Esophagus (tissue), 2 donors: ENCODE results near the gene OPRD1. TPM values are rescaled to one million over a fixed set of nuclear protein-coding genes. Genes with fewer than 3 reads are reported as not detected.
"Not testable (repeated sequence)": the region's sequence is repeated elsewhere in the genome, so short reads cannot be mapped to it uniquely, and the experiment has no call there.

Experiments used
- H3K27ac ChIP-seq, 2 donors: one replicate each; pipeline ENCODE4 v1.5.1; 2013; ENCODE audit warnings: low read depth in 2 of 2, mild to moderate bottlenecking in 2 of 2, inconsistent platforms in 1 of 2, low read length in 1 of 2, moderate library complexity in 1 of 2
- H3K27me3 ChIP-seq, 2 donors: one replicate each; pipeline ENCODE4 v1.6.1; 2013; ENCODE audit warnings: low read length in 2 of 2, control low read depth in 1 of 2, mild to moderate bottlenecking in 1 of 2; ENCODE audit not compliant: insufficient read depth in 2 of 2, control insufficient read depth in 1 of 2
- H3K36me3 ChIP-seq, 2 donors: one replicate each; pipeline ENCODE4 v1.6.1; 2013; ENCODE audit warnings: low read length in 1 of 2; ENCODE audit not compliant: control insufficient read depth in 2 of 2, insufficient read depth in 2 of 2
- H3K4me1 ChIP-seq, 2 donors: one replicate each; pipeline ENCODE4 v1.6.1; 2013; ENCODE audit warnings: low read length in 1 of 2; ENCODE audit not compliant: control insufficient read depth in 2 of 2, insufficient read depth in 2 of 2
- H3K4me3 ChIP-seq, 2 donors: one replicate each; pipeline ENCODE4 v1.5.1; 2013; ENCODE audit warnings: low read length in 2 of 2, mild to moderate bottlenecking in 2 of 2, low read depth in 1 of 2, moderate library complexity in 1 of 2
- H3K9me3 ChIP-seq, 2 donors: one replicate each; pipeline ENCODE4 v1.6.1; 2013; ENCODE audit warnings: mild to moderate bottlenecking in 2 of 2, low read depth in 1 of 2, low read length in 1 of 2, moderate library complexity in 1 of 2; ENCODE audit not compliant: control insufficient read depth in 2 of 2, insufficient read depth in 1 of 2
- WGBS, 2 donors: extraction: QIAGEN DNeasy Blood & Tissue Kit; methylation state at CpG; one replicate each; pipeline ENCODE4 v1.1.7; 2013; 5-methylcytosine and 5-hydroxymethylcytosine counted together
- polyA plus RNA-seq, 2 donors: library from polyadenylated mRNA; stranded (reverse); fragments of 200-250 nt; gene quantifications; one replicate each; pipeline ENCODE4 v1.2.3, GENCODE V29; 2013
- donor health status: healthy with polysubstance abuse.
- donor health status: Bipolar disorder and iron deficiency.

The OPRD1 gene
- polyA plus RNA-seq, 2 donors: not detected

GRCh38 chr1:28832966-28833365 is 21.0 kb downstream of the OPRD1 start:
- Histone ChIP-seq H3K27me3 (no peaks in the 10 kb centered on the region), H3K4me3 (no peak overlapping the region), H3K4me1 (no peaks in the 10 kb centered on the region), H3K36me3 (no peaks in the 10 kb centered on the region), H3K27ac (no peak overlapping the region), H3K9me3 (no peaks in the 10 kb centered on the region)
- 80 to 81% methylated on average over 4 of the region's 4 CpGs for WGBS, 2 donors

GRCh38 chr1:28833381-28833780 is 21.4 kb downstream of the OPRD1 start:
- WGBS, 2 donors: 80 to 85% methylated on average over 7 of the region's 7 CpGs

GRCh38 chr1:28835237-28835650 is 23.3 kb downstream of the OPRD1 start:
- no peak overlapping the region for H3K27ac ChIP-seq
- no peak overlapping the region for H3K4me3 ChIP-seq
- H3K36me3 ChIP-seq: no peaks in the 10 kb centered on the region
- H3K9me3 ChIP-seq: no peaks in the 10 kb centered on the region
- 41% methylated on average over 4 of the region's 4 CpGs for WGBS, 2 donors
- no peaks in the 10 kb centered on the region for H3K27me3 ChIP-seq
- no peaks in the 10 kb centered on the region for H3K4me1 ChIP-seq

More at GRCh38 chr1:28833381-28833780, 21.4 kb downstream of the OPRD1 start:
- no peaks in the 10 kb centered on the region for H3K27me3 ChIP-seq
- no peak overlapping the region for H3K27ac ChIP-seq
- H3K4me1 ChIP-seq: no peaks in the 10 kb centered on the region
- no peaks in the 10 kb centered on the region for H3K36me3 ChIP-seq
- no peaks in the 10 kb centered on the region for H3K9me3 ChIP-seq
- no peak overlapping the region for H3K4me3 ChIP-seq

GRCh38 chr1:28836421-28836956 is 24.5 kb downstream of the OPRD1 start:
- H3K9me3 ChIP-seq: no peaks in the 10 kb centered on the region
- no peaks in the 10 kb centered on the region for H3K27me3 ChIP-seq
- H3K4me3 ChIP-seq: no peak overlapping the region
- no peak overlapping the region for H3K27ac ChIP-seq
- WGBS, 2 donors: 88 to 91% methylated on average over 15 of the region's 15 CpGs
- no peaks in the 10 kb centered on the region for H3K36me3 ChIP-seq
- no peaks in the 10 kb centered on the region for H3K4me1 ChIP-seq

- Histone ChIP-seq H3K4me3 (no peak overlapping the region), H3K9me3 (no peaks in the 10 kb centered on the region), H3K27ac (no peak overlapping the region), H3K27me3 (no peaks in the 10 kb centered on the region), H3K36me3 (no peaks in the 10 kb centered on the region), H3K4me1 (no peaks in the 10 kb centered on the region)
- WGBS, 2 donors: 85 to 91% methylated on average over 8 of the region's 8 CpGs
These were observed 29.1 kb downstream of the OPRD1 start for GRCh38 chr1:28840928-28841544.

- no peaks in the 10 kb centered on the region for H3K9me3 ChIP-seq
- H3K4me3 ChIP-seq: no peak overlapping the region
- H3K36me3 ChIP-seq: no peaks in the 10 kb centered on the region
- whole genome bisulfite sequencing, 2 donors: 62 to 75% methylated on average over 8 of the region's 8 CpGs
- no peak overlapping the region for H3K27ac ChIP-seq
- H3K4me1 ChIP-seq: no peaks in the 10 kb centered on the region
- H3K27me3 ChIP-seq: no peaks in the 10 kb centered on the region
These were observed 34.0 kb downstream of the OPRD1 start for GRCh38 chr1:28845786-28846543.

GRCh38 chr1:28847207-28847606 is 35.2 kb downstream of the OPRD1 start:
- 82% methylated on average over 6 of the region's 6 CpGs for WGBS, 2 donors
- H3K4me1 ChIP-seq, H3K9me3 ChIP-seq, H3K27ac ChIP-seq, H3K36me3 ChIP-seq, H3K27me3 ChIP-seq, H3K4me3 ChIP-seq: not testable (repeated sequence)

- H3K36me3 ChIP-seq: no peaks in the 10 kb centered on the region
- H3K9me3 ChIP-seq: no peaks in the 10 kb centered on the region
- H3K4me1 ChIP-seq: no peaks in the 10 kb centered on the region
- H3K4me3 ChIP-seq: no peak overlapping the region
- 87 to 91% methylated on average over 3 of the region's 3 CpGs for WGBS, 2 donors
- peaks cover 0 to 3% of the 10 kb centered on the region in 2 donors for H3K27me3 ChIP-seq
- H3K27ac ChIP-seq: no peak overlapping the region
These were observed 36.4 kb downstream of the OPRD1 start for GRCh38 chr1:28848416-28848815.

GRCh38 chr1:28853093-28853742 is 41.2 kb downstream of the OPRD1 start:
- Histone ChIP-seq H3K36me3 (no peaks in the 10 kb centered on the region), H3K4me3 (no peak overlapping the region), H3K27ac (no peak overlapping the region), H3K27me3 (peaks cover 0 to 3% of the 10 kb centered on the region in 2 donors), H3K4me1 (no peaks in the 10 kb centered on the region), H3K9me3 (no peaks in the 10 kb centered on the region)
- WGBS, 2 donors: 66 to 80% methylated on average over 3 of the region's 3 CpGs
